Inflammatory macrophage treated with lipopolysaccharide for 1 hour (primary cell): Measurements from ENCODE around the gene ZNF331.
"Not testable (repeated sequence)": the region's sequence is repeated elsewhere in the genome, so short reads cannot be mapped to it uniquely, and the experiment has no call there.

Experiments used
- DNase-seq, 2 donors: peaks; one replicate each; pipeline ENCODE4 v3.0.0-alpha.2; 2020 to 2022

ZNF331 gene

DNA sequence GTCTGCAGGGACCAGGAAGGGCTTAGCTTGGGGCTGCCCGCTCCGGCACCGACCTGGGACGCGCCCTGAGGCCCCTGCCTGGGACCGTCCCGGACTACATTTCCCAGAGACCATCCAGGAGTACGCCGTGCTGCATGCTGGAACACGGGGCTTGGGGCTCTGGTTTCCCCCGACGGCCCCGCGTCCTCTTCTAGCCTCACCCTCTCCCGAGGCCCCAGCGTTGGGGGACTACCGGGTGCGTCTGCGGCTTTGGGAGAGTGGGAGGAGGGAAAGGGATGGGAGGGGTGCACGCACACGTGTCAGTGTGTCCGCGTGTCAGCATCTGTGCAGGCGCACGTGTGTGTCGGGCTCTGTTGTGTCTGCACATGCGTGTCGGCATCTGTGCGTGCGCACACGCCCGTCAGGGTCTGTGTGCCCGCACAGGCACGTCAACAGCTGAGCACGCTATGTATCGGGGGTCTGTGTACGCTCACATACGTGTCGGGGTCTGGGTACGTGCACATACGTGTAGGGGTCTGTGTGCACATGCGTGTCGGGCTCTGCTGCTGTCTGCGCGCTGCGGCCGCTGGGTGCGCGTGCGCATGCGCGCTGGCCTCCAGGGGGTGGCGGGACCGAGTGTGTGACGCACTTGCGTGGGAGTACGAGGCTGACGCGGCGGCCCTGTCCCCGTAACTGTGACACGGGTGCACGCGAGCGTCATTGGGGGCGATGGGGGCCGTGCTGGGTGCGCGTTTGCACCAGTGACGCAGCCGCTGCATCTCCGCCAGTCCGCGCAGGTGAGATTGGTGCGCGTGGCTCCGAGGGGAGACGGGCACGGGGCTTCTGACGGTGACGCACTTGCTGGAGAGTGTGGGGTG, at the start of gene ZNF331:
TSS of gene ZNF331 (plus strand) at position 625 of the 857 bp plus-strand sequence. CDS start 31,232 bp downstream, outside the sequence.
- peak; percentile 67 to 80 for DNase-seq

DNA sequence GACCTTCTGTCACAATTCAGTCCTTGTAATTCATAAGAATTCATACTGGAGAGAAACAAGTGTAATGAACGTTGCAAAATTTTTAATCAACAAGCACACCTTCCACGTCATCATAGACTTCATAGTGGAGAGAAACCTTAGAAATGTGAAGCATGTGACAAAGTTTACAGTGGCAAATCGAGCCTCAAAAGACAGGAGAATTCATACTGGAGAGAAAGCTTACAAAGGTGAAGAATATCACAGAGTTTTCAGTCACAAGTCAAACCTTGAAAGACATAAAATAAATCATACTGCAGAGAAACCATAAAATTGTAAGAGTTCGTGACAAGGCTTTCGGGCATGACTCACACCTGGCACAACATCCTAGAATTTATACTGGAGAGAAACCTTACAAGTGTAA, 45.8 kb upstream of the ZNF331 start:
- no peak for DNase-seq

DNA sequence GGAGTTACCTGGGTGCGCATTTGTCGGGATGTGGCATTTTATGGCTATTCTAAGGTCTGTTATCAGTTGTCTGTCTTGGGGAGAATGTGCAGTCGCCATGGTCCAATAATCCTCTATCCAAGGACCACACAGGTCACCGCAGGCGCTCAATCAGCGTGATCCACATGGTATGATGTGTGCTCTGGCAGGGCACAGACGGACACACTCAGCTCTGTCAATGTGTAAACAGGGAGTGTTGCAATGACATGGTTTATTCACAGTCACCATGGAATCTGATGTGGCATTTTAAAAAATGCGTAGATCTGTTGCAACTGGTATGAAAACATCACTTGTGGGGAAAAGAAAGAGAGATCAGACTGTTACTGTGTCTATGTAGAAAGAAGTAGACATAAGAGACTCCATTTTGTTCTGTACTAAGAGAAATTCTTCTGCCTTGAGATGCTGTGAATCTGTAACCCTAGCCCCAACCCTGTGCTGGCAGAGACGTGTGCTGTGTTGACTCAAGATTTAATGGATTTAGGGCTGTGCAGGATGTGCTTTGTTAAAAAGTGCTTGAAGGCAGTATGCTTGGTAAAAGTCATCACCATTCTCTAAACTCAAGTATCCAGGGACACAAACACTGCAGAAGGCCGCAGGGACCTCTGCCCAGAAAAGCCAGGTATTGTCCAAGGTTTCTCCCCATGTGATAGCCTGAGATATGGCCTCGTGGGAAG, 40.5 kb upstream of the ZNF331 start:
- DNase-seq: not testable (repeated sequence)

- not testable (repeated sequence) for DNase-seq
Observed at GRCh38 chr19:53498024-53498395, 39.9 kb upstream of the ZNF331 start.

DNA sequence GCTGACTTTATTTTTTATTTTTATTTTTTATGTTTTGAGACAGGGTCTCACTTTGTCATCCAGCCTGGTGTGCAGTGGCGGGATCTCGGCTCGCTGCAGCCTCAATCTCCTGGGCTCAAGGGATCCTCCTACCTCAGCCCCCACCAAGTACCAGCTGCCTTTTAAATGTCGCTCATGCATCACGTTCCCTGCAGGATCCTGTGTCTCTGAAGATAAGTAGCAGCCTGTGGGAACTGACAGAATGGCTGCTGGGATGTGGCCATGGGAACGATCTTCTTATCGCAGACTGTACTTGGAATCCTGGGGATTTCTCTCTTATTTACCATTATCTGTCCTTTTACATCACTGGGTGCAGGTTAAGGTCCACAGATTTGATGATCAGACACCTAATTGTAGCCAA, 34.8 kb upstream of the ZNF331 start:
- not testable (repeated sequence) for DNase-seq

DNA sequence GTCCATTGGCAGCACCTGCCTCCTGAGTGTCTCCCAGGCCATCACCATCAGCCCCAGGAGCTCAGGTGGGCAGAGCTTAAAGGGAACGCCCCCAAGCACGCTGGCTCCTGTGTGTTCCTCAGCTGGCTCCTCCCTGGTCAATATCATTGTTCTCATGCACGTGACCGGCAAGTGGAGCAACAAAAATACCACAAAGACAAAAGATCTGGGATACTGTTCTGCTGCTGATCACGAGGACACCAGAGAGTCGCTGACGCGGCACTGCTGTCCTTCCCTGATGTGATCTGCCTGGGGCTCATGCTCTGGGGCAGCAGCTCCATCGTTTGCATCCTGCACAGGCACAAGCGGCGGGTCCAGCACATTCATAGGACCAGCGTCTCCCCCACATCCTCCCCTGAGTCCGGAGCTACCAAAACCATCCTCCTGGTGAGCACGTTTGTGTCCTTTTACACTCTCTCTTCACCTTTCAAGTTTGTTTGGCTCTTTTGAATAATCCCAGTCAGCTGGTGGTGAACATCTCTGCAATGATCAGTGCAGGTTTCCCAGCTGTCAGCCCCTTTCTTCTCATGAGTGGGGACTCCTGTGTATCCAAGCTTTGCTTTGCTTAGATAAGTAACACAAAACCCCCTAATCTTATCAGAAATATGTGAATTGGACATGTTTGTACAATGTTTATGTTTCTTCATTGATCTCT, 34.1 kb upstream of the ZNF331 start:
- DNase-seq: not testable (repeated sequence)

DNA sequence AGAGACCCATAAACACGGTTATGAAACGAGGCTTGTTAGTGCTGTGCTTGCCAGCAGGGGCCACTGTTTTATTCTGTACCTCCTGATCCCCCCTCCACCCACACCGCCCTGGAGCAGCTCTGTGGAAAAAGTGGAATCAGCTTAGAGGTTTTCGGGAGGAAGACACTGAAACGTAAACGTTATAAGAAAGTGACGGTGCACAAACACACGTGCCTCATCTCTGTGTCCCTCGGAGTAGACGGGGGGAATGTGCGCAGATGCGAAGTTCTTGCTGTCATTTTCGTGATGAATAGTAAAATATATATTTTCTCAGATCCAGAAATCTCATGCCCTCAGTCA, 33.6 kb upstream of the ZNF331 start:
- not testable (repeated sequence) for DNase-seq

DNA sequence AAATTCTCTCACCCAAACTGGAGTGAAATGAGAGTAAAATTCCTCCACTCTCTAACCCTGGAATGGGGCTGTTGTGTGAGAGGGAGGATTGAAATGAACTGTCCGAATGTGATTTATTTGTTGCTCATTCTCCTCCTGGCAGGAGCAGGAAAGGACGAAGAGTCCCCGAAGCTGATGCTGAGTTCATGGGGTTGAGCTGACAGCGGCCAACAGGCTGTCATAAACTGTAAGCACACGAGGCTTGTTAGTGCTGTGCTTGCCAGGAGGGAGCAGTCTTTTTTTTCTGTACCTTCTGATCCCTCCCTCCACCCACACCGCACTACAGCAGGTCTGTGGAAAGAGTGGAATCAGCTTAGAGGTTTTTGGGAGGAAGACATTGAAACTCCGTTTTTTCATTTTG, 33.1 kb upstream of the ZNF331 start:
- no peak for DNase-seq

- no peak for DNase-seq
Observed at GRCh38 chr19:53506728-53507127, 31.2 kb upstream of the ZNF331 start.

DNA sequence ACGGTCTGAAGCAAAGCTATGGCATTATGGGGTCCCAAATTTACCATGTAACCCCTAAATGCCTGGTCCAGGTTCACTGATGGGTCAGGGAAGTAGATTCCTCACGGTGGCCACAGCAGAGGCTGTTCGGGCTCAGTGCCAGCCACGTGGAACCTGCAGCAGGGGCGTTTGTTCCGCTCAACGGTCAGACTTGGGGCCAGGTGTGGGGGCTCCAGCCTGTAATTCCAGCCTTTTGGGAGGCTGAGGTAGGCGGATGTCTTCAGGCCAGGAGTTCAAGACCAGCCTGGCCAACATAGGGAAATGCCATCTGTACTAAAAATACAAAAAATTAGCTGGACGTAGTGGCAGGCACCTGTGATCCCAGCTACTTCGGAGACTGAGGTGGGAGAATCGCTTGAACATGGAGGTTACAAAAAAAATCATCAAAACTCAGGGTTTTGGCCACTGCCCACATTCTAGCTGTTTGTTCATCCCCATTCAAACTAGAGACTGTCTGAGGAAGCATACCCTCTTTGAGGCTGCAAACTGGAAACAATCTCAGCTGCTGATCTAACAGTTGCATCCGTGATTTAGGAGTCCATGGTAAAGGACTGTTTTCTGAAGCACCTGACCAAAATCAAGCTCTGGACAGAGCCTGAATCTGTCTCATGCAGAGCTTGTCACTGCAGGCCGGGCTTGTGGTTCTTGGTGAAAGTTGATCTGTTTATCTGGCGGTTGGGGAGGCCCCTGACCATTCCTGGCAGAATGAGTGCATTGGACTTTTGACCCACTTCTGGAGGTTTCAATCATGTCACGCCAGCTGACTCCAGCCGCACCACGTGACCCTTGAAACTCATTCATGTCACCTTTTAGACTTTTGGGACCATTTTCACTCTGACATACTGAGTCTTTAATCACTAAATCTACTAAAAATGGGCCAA, 30.2 kb upstream of the ZNF331 start:
- no peak for DNase-seq

- no peak for DNase-seq
Observed at GRCh38 chr19:53509443-53509842, 28.5 kb upstream of the ZNF331 start.

DNA sequence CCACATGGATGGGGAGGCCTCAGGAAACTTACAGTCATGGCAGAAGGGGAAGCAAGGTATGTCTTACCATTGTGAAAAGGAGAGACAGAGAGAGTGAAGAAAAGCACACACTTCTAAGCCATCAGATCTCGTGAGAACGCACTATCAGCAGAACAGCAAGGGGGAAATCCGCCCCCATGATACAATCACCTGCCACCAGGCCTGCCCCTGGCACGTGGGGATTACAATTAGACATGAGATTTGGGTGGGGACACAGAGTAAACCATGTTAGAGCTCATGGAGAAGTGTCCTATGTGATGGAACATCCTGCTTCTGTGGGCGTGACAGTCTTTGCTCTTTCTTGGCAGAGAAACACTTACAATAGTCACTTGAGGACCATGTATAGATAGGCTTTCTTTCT, 28.1 kb upstream of the ZNF331 start:
- DNase-seq: no peak

- DNase-seq: no peak
Observed at GRCh38 chr19:53511357-53511756, 26.6 kb upstream of the ZNF331 start.

- peak; percentile 51 to 60 for DNase-seq
Observed at GRCh38 chr19:53511933-53512374, 26.0 kb upstream of the ZNF331 start.

DNA sequence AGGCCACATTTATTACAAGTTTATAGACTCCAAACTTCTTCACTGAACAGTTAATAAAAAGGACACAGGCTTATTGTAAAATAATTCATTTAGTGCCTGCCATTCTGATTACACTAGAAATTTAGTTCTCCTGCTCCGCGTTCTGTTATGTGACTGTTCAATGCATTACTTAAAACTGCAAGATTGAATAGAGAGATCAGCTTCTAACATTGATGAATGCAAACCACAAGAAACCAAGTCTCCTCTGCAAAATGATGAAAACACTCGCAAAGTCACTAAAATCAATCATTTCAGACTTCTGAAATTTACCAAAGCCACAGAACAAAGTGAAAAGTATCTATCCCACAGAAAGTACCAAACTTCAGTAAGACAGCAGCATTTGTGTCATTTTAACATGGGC, 22.9 kb upstream of the ZNF331 start:
- DNase-seq: not testable (repeated sequence)

DNA sequence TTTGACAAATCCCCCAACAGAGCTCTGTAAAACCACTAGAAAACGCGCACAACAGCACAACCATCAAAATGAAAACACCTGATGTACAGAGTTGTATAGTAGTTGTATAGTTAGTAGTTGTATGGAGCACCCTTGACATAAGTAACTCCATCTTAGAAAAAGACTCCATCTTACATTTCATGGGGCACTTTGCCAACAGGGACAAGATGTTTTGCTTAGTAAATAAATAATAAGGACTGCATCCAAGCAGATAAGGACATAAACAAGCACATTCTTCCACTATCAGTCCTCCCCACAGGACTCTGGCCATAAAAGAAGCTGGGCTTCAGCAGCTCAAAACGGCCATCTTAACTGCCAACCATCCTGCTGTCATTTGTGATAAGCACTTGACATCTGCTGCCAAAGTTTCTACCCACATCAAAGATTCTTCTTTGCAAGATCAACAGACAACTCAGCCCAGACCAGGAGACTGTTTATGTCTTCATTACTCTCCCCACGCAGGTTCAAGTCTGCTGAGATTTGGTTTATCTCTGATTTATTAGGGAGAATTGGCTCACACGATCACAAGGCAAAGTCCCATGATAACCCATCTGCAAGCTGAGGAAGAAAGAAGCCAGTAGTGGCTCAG, 20.7 kb upstream of the ZNF331 start:
- no peak for DNase-seq

GRCh38 chr19:53518121-53518520, 19.8 kb upstream of the ZNF331 start:
- DNase-seq: no peak

DNA sequence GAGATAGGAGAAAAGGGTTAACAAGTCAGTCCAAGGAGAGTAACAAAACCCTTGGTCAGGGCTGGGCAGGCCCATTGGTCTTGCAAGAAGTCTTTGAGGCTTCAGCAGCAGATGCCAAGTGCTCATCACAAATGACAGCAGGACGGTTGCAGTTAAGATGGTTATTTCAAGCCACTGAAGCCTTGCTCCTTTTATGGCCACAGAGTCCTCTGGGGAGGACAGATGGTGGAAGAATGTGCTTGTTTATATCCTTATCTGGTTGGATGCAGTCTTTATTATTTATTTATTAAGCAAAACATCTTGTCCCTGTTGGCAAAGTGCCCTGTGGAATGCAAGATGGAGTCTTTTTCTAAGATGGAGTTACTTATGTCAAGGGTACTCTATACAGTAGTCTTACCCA, 19.2 kb upstream of the ZNF331 start:
- DNase-seq: no peak

GRCh38 chr19:53519446-53519845, 18.5 kb upstream of the ZNF331 start:
- DNase-seq: no peak

DNA sequence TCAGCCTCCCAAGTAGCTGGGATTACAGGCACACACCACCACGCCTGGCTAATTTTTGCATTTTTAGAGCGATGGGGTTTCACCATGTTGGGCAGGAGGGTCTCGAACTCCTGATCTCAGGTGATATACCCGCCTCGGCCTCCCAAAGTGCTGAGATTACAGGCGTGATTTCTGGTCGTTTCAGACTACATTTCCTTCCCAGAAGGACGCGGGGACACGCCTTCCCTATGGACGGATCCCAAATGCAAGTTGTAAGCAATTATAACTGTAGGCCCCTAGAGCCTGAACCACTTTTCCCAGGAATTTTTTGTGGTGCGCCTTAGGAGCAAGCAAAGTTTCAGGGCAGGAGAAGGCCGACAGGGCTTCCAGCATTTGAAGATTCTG, 17.8 kb upstream of the ZNF331 start:
- no peak for DNase-seq

DNA sequence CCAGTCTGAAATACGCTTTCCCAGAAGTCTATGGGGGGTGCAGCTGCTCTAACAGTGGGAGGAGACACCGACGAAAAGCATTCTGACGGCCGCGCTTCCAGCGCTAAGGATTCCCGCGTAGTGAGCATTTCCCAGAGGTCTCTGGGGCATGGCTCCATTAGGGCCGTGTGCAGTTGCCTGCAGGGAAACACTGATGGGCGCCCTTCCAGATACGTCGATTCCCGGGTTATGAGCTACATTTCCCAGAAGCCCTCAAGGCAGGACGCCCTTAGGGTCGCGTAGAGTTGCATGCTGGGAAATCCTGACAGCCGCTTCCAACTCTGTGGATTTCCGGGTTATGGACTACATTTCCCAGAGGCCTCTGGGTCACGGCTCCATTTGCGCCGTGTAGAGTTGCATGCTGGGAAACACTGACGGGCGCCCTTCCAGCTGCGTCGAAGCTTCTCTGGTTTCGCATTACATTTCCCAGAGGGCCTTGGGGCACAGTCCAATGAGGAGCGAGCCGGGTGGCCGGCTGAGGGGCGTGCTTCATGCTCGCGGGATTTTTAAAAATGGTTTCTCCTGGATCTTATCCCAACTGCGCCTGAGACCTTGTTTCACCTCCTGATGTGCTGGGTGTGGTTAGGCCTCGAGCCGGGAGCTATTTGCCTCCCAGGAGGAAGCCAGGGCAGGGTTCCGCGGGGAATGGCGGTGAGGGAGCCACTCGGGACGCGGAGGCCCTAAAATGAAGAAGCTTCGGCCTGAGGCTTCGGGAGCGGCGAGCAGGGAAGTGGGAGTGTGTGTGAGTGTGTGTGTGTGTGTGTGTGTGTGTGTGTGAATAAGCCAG, 17.2 kb upstream of the ZNF331 start:
- DNase-seq: peak; percentile 94 to 95
